ENCODE data around the gene KLHL6.

The KLHL6 gene

GRCh38 chr3:183560607-183561006, 5.1 kb upstream of the KLHL6 start:
- peak overlapping the region; percentile 83 for H2AFZ ChIP-seq (ENCODE audit: low read length)
- TF ChIP-seq CTCF (IDR thresholded peaks at IDR 0.05; ENCODE audit: low read length) (peak; percentile 82), EZH2phosphoT487 (IDR thresholded peaks at IDR 0.05; ENCODE audit: low read length) (no peak)
- no peaks in the 10 kb centered on the region for H3K36me3 ChIP-seq (replicated peaks; ENCODE audit: insufficient read depth, low read length)
- H3K4me1 ChIP-seq (ENCODE audit: low read length), result peaks cover 17% of the 10 kb centered on the region
- peak overlapping the region; percentile 33; the same call in 1 of the 2 replicates for H3K4me2 ChIP-seq (ENCODE audit: low read depth, low read length)
- no peaks in the 10 kb centered on the region for H4K20me1 ChIP-seq (ENCODE audit: insufficient read depth, low read length)
- H3K27me3 ChIP-seq (replicated peaks; ENCODE audit: insufficient read depth, low read length), result no peaks in the 10 kb centered on the region
- H3K27ac ChIP-seq (ENCODE audit: low read length), result no peak overlapping the region
- H3K9me3 ChIP-seq (replicated peaks; ENCODE audit: insufficient read depth, low read length), result no peaks in the 10 kb centered on the region
- no peak overlapping the region for H3K9ac ChIP-seq (ENCODE audit: low read length)
- peaks cover 10% of the 10 kb centered on the region for H3K79me2 ChIP-seq (ENCODE audit: low read length)
- H3F3A ChIP-seq (ENCODE audit: insufficient read depth, low read length), result peaks cover 9% of the 10 kb centered on the region
- no peak overlapping the region for H3K4me3 ChIP-seq (ENCODE audit: low read length)
- H3K9me2 ChIP-seq (replicated peaks; ENCODE audit: insufficient read depth, low read length), result no peaks in the 10 kb centered on the region
- DNase-seq, result peak; percentile 89

- Histone ChIP-seq H4K20me1 (ENCODE audit: insufficient read depth, low read length) (no peaks in the 10 kb centered on the region), H2AFZ (ENCODE audit: low read length) (no peak overlapping the region), H3K27me3 (replicated peaks; ENCODE audit: insufficient read depth, low read length) (no peaks in the 10 kb centered on the region), H3K4me3 (ENCODE audit: low read length) (no peak overlapping the region), H3K4me2 (ENCODE audit: low read depth, low read length) (no peak overlapping the region), H3K9me3 (replicated peaks; ENCODE audit: insufficient read depth, low read length) (no peaks in the 10 kb centered on the region), H3K9me2 (replicated peaks; ENCODE audit: insufficient read depth, low read length) (no peaks in the 10 kb centered on the region), H3K9ac (ENCODE audit: low read length) (no peak overlapping the region), H3K36me3 (replicated peaks; ENCODE audit: insufficient read depth, low read length) (no peaks in the 10 kb centered on the region), H3F3A (ENCODE audit: insufficient read depth, low read length) (peaks cover 28% of the 10 kb centered on the region), H3K4me1 (ENCODE audit: low read length) (peaks cover 17% of the 10 kb centered on the region), H3K27ac (ENCODE audit: low read length) (no peak overlapping the region), H3K79me2 (ENCODE audit: low read length) (peaks cover 31% of the 10 kb centered on the region)
- DNase-seq, result no peak
- TF ChIP-seq EZH2 (optimal IDR thresholded peaks at IDR 0.05; ENCODE audit: low read depth, low read length) (no peak), EZH2phosphoT487 (IDR thresholded peaks at IDR 0.05; ENCODE audit: low read length) (no peak), CTCF (IDR thresholded peaks at IDR 0.05; ENCODE audit: low read length) (no peak)
Observed at GRCh38 chr3:183558495-183558894, 3.0 kb upstream of the KLHL6 start.

GRCh38 chr3:183556722-183557121, 1.2 kb upstream of the KLHL6 start:
- peaks cover 44% of the 10 kb centered on the region for H3F3A ChIP-seq (ENCODE audit: insufficient read depth, low read length)
- TF ChIP-seq EZH2phosphoT487 (IDR thresholded peaks at IDR 0.05; ENCODE audit: low read length), result no peak
- no peak for TF ChIP-seq EZH2 (optimal IDR thresholded peaks at IDR 0.05; ENCODE audit: low read depth, low read length)
- no peak for TF ChIP-seq CTCF (IDR thresholded peaks at IDR 0.05; ENCODE audit: low read length)
- DNase-seq, result no peak
- H3K9me3 ChIP-seq (replicated peaks; ENCODE audit: insufficient read depth, low read length), result no peaks in the 10 kb centered on the region
- H3K4me3 ChIP-seq (ENCODE audit: low read length), result no peak overlapping the region
- H3K9me2 ChIP-seq (replicated peaks; ENCODE audit: insufficient read depth, low read length), result no peaks in the 10 kb centered on the region
- H3K4me1 ChIP-seq (ENCODE audit: low read length), result peaks cover 17% of the 10 kb centered on the region
- no peaks in the 10 kb centered on the region for H3K36me3 ChIP-seq (replicated peaks; ENCODE audit: insufficient read depth, low read length)
- no peaks in the 10 kb centered on the region for H4K20me1 ChIP-seq (ENCODE audit: insufficient read depth, low read length)
- H2AFZ ChIP-seq (ENCODE audit: low read length), result no peak overlapping the region
- H3K79me2 ChIP-seq (ENCODE audit: low read length), result peaks cover 48% of the 10 kb centered on the region
- H3K9ac ChIP-seq (ENCODE audit: low read length), result no peak overlapping the region
- H3K4me2 ChIP-seq (ENCODE audit: low read depth, low read length), result no peak overlapping the region
- no peaks in the 10 kb centered on the region for H3K27me3 ChIP-seq (replicated peaks; ENCODE audit: insufficient read depth, low read length)
- H3K27ac ChIP-seq (ENCODE audit: low read length), result no peak overlapping the region
